ENCODE data around the gene CELSR2. TPM values are rescaled to one million over a fixed set of nuclear protein-coding genes. Genes with fewer than 3 reads are reported as not detected.

CELSR2 gene
- polyA plus RNA-seq, 1 donor (not counting 4 experiments of a cell fraction or from before 2014, with no cell fraction given) = 7.3 TPM

- DNase-seq (ENCODE audit: low read depth, low spot score) (no peak), FAIRE-seq (no peak)
- peak overlapping the region; percentile 86 for H3K4me2 ChIP-seq (ENCODE audit: control insufficient read depth, extremely low read depth, insufficient read depth, low read depth, low read length)
- no peaks in the 10 kb centered on the region for H4K20me1 ChIP-seq (ENCODE audit: control insufficient read depth, extremely low read depth, insufficient read depth, low read length)
- H3K27me3 ChIP-seq (ENCODE audit: control insufficient read depth, extremely low read depth, insufficient read depth, low read length) = no peaks in the 10 kb centered on the region
- no peaks in the 10 kb centered on the region for H3K9me3 ChIP-seq (ENCODE audit: control insufficient read depth, low read depth, low read length)
- peaks cover 8 to 16% of the 10 kb centered on the region in 2 experiments for H3K36me3 ChIP-seq (ENCODE audit: control insufficient read depth in 2 of 2, extremely low read depth in 1 of 2, insufficient read depth in 2 of 2, low read length in 2 of 2)
- TF ChIP-seq, protein P1, sequence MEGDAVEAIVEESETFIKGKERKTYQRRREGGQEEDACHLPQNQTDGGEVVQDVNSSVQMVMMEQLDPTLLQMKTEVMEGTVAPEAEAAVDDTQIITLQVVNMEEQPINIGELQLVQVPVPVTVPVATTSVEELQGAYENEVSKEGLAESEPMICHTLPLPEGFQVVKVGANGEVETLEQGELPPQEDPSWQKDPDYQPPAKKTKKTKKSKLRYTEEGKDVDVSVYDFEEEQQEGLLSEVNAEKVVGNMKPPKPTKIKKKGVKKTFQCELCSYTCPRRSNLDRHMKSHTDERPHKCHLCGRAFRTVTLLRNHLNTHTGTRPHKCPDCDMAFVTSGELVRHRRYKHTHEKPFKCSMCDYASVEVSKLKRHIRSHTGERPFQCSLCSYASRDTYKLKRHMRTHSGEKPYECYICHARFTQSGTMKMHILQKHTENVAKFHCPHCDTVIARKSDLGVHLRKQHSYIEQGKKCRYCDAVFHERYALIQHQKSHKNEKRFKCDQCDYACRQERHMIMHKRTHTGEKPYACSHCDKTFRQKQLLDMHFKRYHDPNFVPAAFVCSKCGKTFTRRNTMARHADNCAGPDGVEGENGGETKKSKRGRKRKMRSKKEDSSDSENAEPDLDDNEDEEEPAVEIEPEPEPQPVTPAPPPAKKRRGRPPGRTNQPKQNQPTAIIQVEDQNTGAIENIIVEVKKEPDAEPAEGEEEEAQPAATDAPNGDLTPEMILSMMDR (optimal IDR thresholded peaks at IDR 0.05 in 1 of 3, IDR thresholded peaks at IDR 0.05 in 1 of 3, conservative IDR thresholded peaks at IDR 0.05 in 1 of 3; ENCODE audit: extremely low read depth in 1 of 3, insufficient read depth in 2 of 3, low read length in 3 of 3) = peak in 2 of 3 experiments; percentile 24 to 42
- no peak for TF ChIP-seq EZH2 (IDR thresholded peaks at IDR 0.05; ENCODE audit: low read length)
- peak overlapping the region; percentile 30 for H3K9ac ChIP-seq (ENCODE audit: control insufficient read depth, extremely low read depth, insufficient read depth, low read length)
- H3K9me1 ChIP-seq (ENCODE audit: control insufficient read depth, extremely low read depth, insufficient read depth, low read length) = peaks cover 6% of the 10 kb centered on the region
- H3K4me1 ChIP-seq (ENCODE audit: control insufficient read depth, extremely low read depth, insufficient read depth, low read length) = peaks cover 51% of the 10 kb centered on the region
- H3K27ac ChIP-seq (ENCODE audit: control insufficient read depth, insufficient read depth, low read length) = no peak overlapping the region
- peaks cover 37% of the 10 kb centered on the region for H3K79me2 ChIP-seq (ENCODE audit: control insufficient read depth, insufficient read depth, low read length)
- peak overlapping the region in 2 of 3 experiments; percentile 14 to 21 for H3K4me3 ChIP-seq (ENCODE audit: control insufficient read depth in 2 of 3, extremely low read depth in 1 of 3, insufficient read depth in 2 of 3, low read depth in 1 of 3, low read length in 3 of 3)
- dilution Hi-C loops (cut with MboI; ENCODE audit: extremely low pct_ligation_motif_present, low sequenced_read_pairs) = no loop called here
- no peak overlapping the region for H2AFZ ChIP-seq (ENCODE audit: control insufficient read depth, low read length)
Measured at GRCh38 chr1:109255097-109255651, 5.8 kb downstream of the CELSR2 start.

DNA sequence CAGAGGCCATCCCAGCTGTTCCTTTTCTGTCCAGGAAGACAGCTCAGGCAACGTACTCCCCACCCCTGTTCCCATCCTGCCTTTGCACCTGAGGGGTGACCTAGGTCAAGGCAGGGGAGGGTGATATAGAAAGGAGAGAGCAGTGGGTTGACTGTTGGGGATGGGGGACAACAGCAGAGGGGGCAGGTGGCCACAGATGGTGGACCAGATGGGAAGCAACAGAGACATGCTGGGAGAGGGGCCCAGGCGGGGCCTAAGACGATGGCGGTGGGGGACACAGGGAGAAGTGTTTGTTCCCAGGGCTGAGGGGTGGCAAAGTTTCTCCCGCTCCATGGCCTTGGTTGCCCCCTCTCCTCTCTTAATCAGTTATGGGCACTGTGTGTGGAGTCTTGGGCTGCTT lies 6.3 kb downstream of the CELSR2 start:
- TF ChIP-seq EZH2 (IDR thresholded peaks at IDR 0.05; ENCODE audit: low read length) = no peak
- TF ChIP-seq, protein P1 (optimal IDR thresholded peaks at IDR 0.05 in 1 of 3, IDR thresholded peaks at IDR 0.05 in 1 of 3, conservative IDR thresholded peaks at IDR 0.05 in 1 of 3; ENCODE audit: extremely low read depth in 1 of 3, insufficient read depth in 2 of 3, low read length in 3 of 3) = no peak
- Histone ChIP-seq H3K4me1 (ENCODE audit: control insufficient read depth, extremely low read depth, insufficient read depth, low read length) (peaks cover 49% of the 10 kb centered on the region), H3K4me3 (ENCODE audit: control insufficient read depth in 2 of 3, extremely low read depth in 1 of 3, insufficient read depth in 2 of 3, low read depth in 1 of 3, low read length in 3 of 3) (no peak overlapping the region), H3K27me3 (ENCODE audit: control insufficient read depth, extremely low read depth, insufficient read depth, low read length) (no peaks in the 10 kb centered on the region), H3K9ac (ENCODE audit: control insufficient read depth, extremely low read depth, insufficient read depth, low read length) (no peak overlapping the region), H3K79me2 (ENCODE audit: control insufficient read depth, insufficient read depth, low read length) (peaks cover 34% of the 10 kb centered on the region), H4K20me1 (ENCODE audit: control insufficient read depth, extremely low read depth, insufficient read depth, low read length) (no peaks in the 10 kb centered on the region), H3K9me3 (ENCODE audit: control insufficient read depth, low read depth, low read length) (no peaks in the 10 kb centered on the region), H2AFZ (ENCODE audit: control insufficient read depth, low read length) (no peak overlapping the region), H3K4me2 (ENCODE audit: control insufficient read depth, extremely low read depth, insufficient read depth, low read depth, low read length) (peak overlapping the region; percentile 1), H3K9me1 (ENCODE audit: control insufficient read depth, extremely low read depth, insufficient read depth, low read length) (peaks cover 6% of the 10 kb centered on the region), H3K27ac (ENCODE audit: control insufficient read depth, insufficient read depth, low read length) (no peak overlapping the region), H3K36me3 (ENCODE audit: control insufficient read depth in 2 of 2, extremely low read depth in 1 of 2, insufficient read depth in 2 of 2, low read length in 2 of 2) (peaks cover 8 to 13% of the 10 kb centered on the region in 2 experiments)
- FAIRE-seq (no peak), DNase-seq (ENCODE audit: low read depth, low spot score) (no peak)
- dilution Hi-C loops (cut with MboI; ENCODE audit: extremely low pct_ligation_motif_present, low sequenced_read_pairs) = no loop called here

Data from keratinocyte (primary cell).